Stimulated activated CD8-positive, alpha-beta memory T cell treated with anti-CD3 and anti-CD28 coated beads, Interleukin-12 subunit alpha, Interleukin-12 subunit beta, amount 100 ng/mL, for 24 hours (primary cell): ENCODE measurements around the gene KCTD2.

Source experiments
- DNase-seq: peaks from one replicate; pipeline ENCODE4 v3.0.0-alpha.2; 2020; ENCODE audit errors: extremely low read depth

Gene KCTD2

GRCh38 chr17:75098861-75099260, 51.8 kb downstream of the KCTD2 start:
- no peak for DNase-seq

- no peak for DNase-seq
These were observed 53.0 kb downstream of the KCTD2 start for GRCh38 chr17:75099881-75100595.

- no peak for DNase-seq
These were observed 55.4 kb downstream of the KCTD2 start for GRCh38 chr17:75102385-75102821.

GRCh38 chr17:75103601-75104554, 56.9 kb downstream of the KCTD2 start:
- no peak for DNase-seq

- DNase-seq = no peak
These were observed 58.4 kb downstream of the KCTD2 start for GRCh38 chr17:75105126-75106080.

GRCh38 chr17:75108193-75108592, 61.2 kb downstream of the KCTD2 start:
- DNase-seq = no peak

GRCh38 chr17:75109046-75109406, 62.0 kb downstream of the KCTD2 start:
- no peak for DNase-seq

- DNase-seq = peak; percentile 75
These were observed 62.6 kb downstream of the KCTD2 start, which contains the start of gene ARMC7 for GRCh38 chr17:75109407-75110233. Gene ARMC7, plus strand, starts transcription at chr17:75109969. Its CDS starts 320 bp downstream, at chr17:75110289.

- DNase-seq = no peak
These were observed 63.4 kb downstream of the KCTD2 start for GRCh38 chr17:75110234-75110937.

GRCh38 chr17:75111777-75112335, 64.8 kb downstream of the KCTD2 start:
- no peak for DNase-seq

GRCh38 chr17:75113798-75114551, 67.0 kb downstream of the KCTD2 start:
- peak; percentile 72 for DNase-seq

- no peak for DNase-seq
These were observed 67.7 kb downstream of the KCTD2 start for GRCh38 chr17:75114552-75115314.
